Measurements from ENCODE around the gene CABP7.

Gene CABP7

DNA sequence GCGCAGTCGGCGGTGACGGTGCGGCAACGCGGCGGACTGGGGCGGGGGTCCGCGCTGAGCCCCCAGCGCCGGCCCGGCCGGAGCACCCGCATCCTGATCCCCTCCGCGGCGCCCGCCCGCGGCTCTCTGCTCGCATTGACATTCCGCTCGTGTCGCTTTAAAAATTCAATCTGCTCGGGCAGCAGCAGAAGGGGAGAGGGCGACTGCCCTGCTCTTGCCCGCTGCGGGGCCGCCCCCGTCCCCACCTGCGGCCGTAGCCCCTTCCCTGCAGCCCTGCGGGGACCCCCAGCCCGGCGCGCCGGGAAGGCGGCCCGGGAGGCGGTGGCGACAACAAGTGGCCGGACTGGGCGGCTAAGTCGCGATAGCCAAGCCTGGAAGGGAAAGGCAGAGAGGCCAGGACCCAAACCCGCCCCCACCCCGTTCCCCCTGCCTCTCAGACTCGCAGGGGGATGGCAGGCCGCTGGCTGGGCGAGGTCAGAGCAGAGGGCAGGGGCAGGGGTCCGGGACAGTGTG is 1.1 kb downstream of the CABP7 start:
- Histone ChIP-seq H4K8ac (ENCODE audit: low read depth, low read length) (no peak overlapping the region), H3K9ac (ENCODE audit: low read length) (no peak overlapping the region), H2BK120ac (ENCODE audit: low read depth, low read length) (no peak overlapping the region), H3K56ac (ENCODE audit: low read length) (no peak overlapping the region), H2BK15ac (replicated peaks; ENCODE audit: low read depth) (no peak overlapping the region), H4K5ac (ENCODE audit: low read length) (no peak overlapping the region), H3K18ac (ENCODE audit: low read length) (no peak overlapping the region), H2BK5ac (ENCODE audit: low read length) (no peak overlapping the region), H3K4me1 (ENCODE audit: control insufficient read depth, low read depth, low read length) (no peaks in the 10 kb centered on the region), H3K79me2 (ENCODE audit: control insufficient read depth, insufficient read depth, low read length) (no peaks in the 10 kb centered on the region), H3K27me3 (ENCODE audit: insufficient read depth, low read length, poor library complexity) (peaks cover 22% of the 10 kb centered on the region), H3K79me1 (ENCODE audit: low read length) (no peaks in the 10 kb centered on the region), H3K4me3 (ENCODE audit: low read length) (no peak overlapping the region), H3K27ac (ENCODE audit: low read depth, low read length) (no peak overlapping the region), H3K4me2 (ENCODE audit: low read length) (no peak overlapping the region), H3K36me3 (ENCODE audit: control insufficient read depth, insufficient read depth, low read length) (no peaks in the 10 kb centered on the region), H3K4ac (ENCODE audit: low read depth, low read length) (no peak overlapping the region), H2AK5ac (ENCODE audit: low read length) (no peak overlapping the region), H3K23ac (ENCODE audit: low read length) (no peak overlapping the region)
- WGBS (ENCODE audit: extremely low coverage, insufficient coverage, low lambda C conversion rate) = no CpG with 5 or more reads among the region's 53 CpGs
- DNase-seq = no peak

DNA sequence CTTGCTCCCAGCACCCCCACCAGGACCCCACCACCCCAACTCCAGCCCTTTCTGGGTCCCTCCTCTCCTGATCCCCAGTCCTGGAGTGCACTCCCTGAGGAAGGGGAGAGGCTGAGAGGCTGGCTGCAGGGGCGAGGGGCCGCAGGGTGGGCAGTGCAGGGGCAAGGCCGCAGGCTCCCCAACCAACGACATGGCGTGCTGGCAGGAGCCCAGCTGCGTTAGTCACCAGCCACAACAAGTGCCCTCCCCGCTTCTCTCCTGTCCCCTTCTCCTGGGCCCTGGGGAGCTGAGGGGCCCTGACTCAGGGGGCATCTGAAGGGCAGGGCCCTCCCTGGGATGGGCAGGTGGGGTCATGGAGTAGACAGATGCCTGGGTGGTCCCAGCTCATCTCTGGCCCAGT is 2.3 kb downstream of the CABP7 start:
- Histone ChIP-seq H3K27me3 (ENCODE audit: insufficient read depth, low read length, poor library complexity) (peaks cover 22% of the 10 kb centered on the region), H3K4ac (ENCODE audit: low read depth, low read length) (no peak overlapping the region), H3K4me1 (ENCODE audit: control insufficient read depth, low read depth, low read length) (no peaks in the 10 kb centered on the region), H3K79me2 (ENCODE audit: control insufficient read depth, insufficient read depth, low read length) (no peaks in the 10 kb centered on the region), H4K8ac (ENCODE audit: low read depth, low read length) (no peak overlapping the region), H2AK5ac (ENCODE audit: low read length) (no peak overlapping the region), H3K27ac (ENCODE audit: low read depth, low read length) (no peak overlapping the region), H3K18ac (ENCODE audit: low read length) (no peak overlapping the region), H3K79me1 (ENCODE audit: low read length) (no peaks in the 10 kb centered on the region), H2BK15ac (replicated peaks; ENCODE audit: low read depth) (no peak overlapping the region), H3K23ac (ENCODE audit: low read length) (no peak overlapping the region), H2BK120ac (ENCODE audit: low read depth, low read length) (no peak overlapping the region), H4K5ac (ENCODE audit: low read length) (no peak overlapping the region), H3K9ac (ENCODE audit: low read length) (no peak overlapping the region), H3K4me3 (ENCODE audit: low read length) (no peak overlapping the region), H3K4me2 (ENCODE audit: low read length) (no peak overlapping the region), H3K36me3 (ENCODE audit: control insufficient read depth, insufficient read depth, low read length) (no peaks in the 10 kb centered on the region), H2BK5ac (ENCODE audit: low read length) (no peak overlapping the region), H3K56ac (ENCODE audit: low read length) (no peak overlapping the region)
- WGBS (ENCODE audit: extremely low coverage, insufficient coverage, low lambda C conversion rate) = no CpG with 5 or more reads among the region's 7 CpGs
- DNase-seq = no peak

DNA sequence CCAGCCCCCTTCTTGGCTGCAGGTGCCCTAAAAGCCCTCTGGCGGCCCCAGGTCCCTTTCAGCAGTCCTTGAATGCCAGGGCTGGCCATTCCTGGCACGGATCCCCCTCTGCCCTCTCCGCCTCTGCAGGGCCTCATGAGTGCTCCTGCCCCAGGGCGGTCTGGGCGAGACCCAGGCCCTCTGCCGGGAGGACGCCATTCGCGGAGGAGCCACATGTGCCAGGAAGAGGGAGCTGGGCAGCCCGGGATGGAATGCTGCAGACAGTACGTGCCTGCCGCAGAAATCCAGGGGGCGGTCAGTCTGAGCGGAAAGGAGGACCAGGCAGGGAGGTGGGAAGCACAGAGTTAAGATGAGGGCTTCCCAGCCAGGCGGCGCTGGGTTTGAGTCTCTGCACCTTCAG is 2.8 kb downstream of the CABP7 start:
- no peak overlapping the region for H3K23ac ChIP-seq (ENCODE audit: low read length)
- peaks cover 22% of the 10 kb centered on the region for H3K27me3 ChIP-seq (ENCODE audit: insufficient read depth, low read length, poor library complexity)
- WGBS (ENCODE audit: extremely low coverage, insufficient coverage, low lambda C conversion rate) = no CpG with 5 or more reads among the region's 16 CpGs
- no peak overlapping the region for H3K9ac ChIP-seq (ENCODE audit: low read length)
- H4K8ac ChIP-seq (ENCODE audit: low read depth, low read length) = no peak overlapping the region
- H3K36me3 ChIP-seq (ENCODE audit: control insufficient read depth, insufficient read depth, low read length) = no peaks in the 10 kb centered on the region
- H2BK120ac ChIP-seq (ENCODE audit: low read depth, low read length) = no peak overlapping the region
- H3K4me1 ChIP-seq (ENCODE audit: control insufficient read depth, low read depth, low read length) = no peaks in the 10 kb centered on the region
- H3K4me3 ChIP-seq (ENCODE audit: low read length) = no peak overlapping the region
- H2BK5ac ChIP-seq (ENCODE audit: low read length) = no peak overlapping the region
- no peaks in the 10 kb centered on the region for H3K79me1 ChIP-seq (ENCODE audit: low read length)
- no peak overlapping the region for H2AK5ac ChIP-seq (ENCODE audit: low read length)
- H3K27ac ChIP-seq (ENCODE audit: low read depth, low read length) = no peak overlapping the region
- no peak overlapping the region for H4K5ac ChIP-seq (ENCODE audit: low read length)
- H2BK15ac ChIP-seq (replicated peaks; ENCODE audit: low read depth) = no peak overlapping the region
- H3K56ac ChIP-seq (ENCODE audit: low read length) = no peak overlapping the region
- no peak overlapping the region for H3K4me2 ChIP-seq (ENCODE audit: low read length)
- no peak overlapping the region for H3K4ac ChIP-seq (ENCODE audit: low read depth, low read length)
- H3K18ac ChIP-seq (ENCODE audit: low read length) = no peak overlapping the region
- H3K79me2 ChIP-seq (ENCODE audit: control insufficient read depth, insufficient read depth, low read length) = no peaks in the 10 kb centered on the region
- no peak for DNase-seq

DNA sequence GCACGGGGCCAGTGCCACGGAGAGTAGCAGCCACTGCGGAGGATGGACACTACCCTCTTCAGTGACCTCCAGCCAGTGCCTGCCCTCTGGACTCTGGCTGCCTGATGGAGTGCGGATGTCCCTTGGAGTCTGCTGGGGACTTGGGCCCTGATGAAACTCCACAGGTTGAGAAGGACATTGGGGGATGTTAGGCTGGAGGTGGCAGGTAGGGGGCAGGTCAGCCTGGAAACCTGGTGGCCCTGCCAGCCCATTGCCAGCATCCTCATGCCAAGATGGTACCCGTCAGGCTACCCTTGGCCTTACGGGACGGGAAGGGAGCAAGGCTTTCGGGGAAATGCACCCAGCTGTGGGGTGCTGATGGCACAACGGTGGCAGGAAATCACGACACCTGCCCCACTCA is 4.0 kb downstream of the CABP7 start:
- Histone ChIP-seq H3K27me3 (ENCODE audit: insufficient read depth, low read length, poor library complexity) (peaks cover 22% of the 10 kb centered on the region), H3K79me2 (ENCODE audit: control insufficient read depth, insufficient read depth, low read length) (no peaks in the 10 kb centered on the region), H2AK5ac (ENCODE audit: low read length) (no peak overlapping the region), H2BK120ac (ENCODE audit: low read depth, low read length) (no peak overlapping the region), H3K36me3 (ENCODE audit: control insufficient read depth, insufficient read depth, low read length) (no peaks in the 10 kb centered on the region), H4K8ac (ENCODE audit: low read depth, low read length) (no peak overlapping the region), H3K4me3 (ENCODE audit: low read length) (no peak overlapping the region), H3K27ac (ENCODE audit: low read depth, low read length) (no peak overlapping the region), H3K18ac (ENCODE audit: low read length) (no peak overlapping the region), H2BK15ac (replicated peaks; ENCODE audit: low read depth) (no peak overlapping the region), H3K56ac (ENCODE audit: low read length) (no peak overlapping the region), H3K23ac (ENCODE audit: low read length) (no peak overlapping the region), H3K9ac (ENCODE audit: low read length) (no peak overlapping the region), H3K4ac (ENCODE audit: low read depth, low read length) (no peak overlapping the region), H3K79me1 (ENCODE audit: low read length) (no peaks in the 10 kb centered on the region), H2BK5ac (ENCODE audit: low read length) (no peak overlapping the region), H3K4me2 (ENCODE audit: low read length) (no peak overlapping the region), H3K4me1 (ENCODE audit: control insufficient read depth, low read depth, low read length) (no peaks in the 10 kb centered on the region), H4K5ac (ENCODE audit: low read length) (no peak overlapping the region)
- WGBS (ENCODE audit: extremely low coverage, insufficient coverage, low lambda C conversion rate) = no CpG with 5 or more reads among the region's 10 CpGs
- no peak for DNase-seq

DNA sequence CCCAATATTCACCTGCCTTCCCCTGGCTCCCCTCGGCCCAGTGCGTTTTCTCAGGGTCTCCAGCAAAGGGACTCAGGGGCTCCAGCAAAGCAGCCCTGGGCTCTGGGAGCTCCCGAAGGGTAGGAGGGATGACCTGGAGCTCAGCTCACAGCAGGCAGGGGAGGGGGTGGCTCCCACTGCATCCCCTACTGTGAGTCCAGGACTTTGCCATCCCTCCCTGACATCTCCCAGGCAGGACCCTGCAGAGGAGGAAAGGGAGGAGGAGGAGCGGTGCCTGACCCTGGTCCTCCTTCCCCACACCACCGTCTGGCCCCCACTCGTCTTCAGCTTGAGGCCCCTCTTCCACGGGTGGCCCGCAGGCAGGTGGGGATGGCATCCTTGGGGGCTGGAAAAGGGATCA is 5.0 kb downstream of the CABP7 start:
- no peaks in the 10 kb centered on the region for H3K4me1 ChIP-seq (ENCODE audit: control insufficient read depth, low read depth, low read length)
- H3K4me3 ChIP-seq (ENCODE audit: low read length) = no peak overlapping the region
- H2BK15ac ChIP-seq (replicated peaks; ENCODE audit: low read depth) = no peak overlapping the region
- no peaks in the 10 kb centered on the region for H3K79me1 ChIP-seq (ENCODE audit: low read length)
- DNase-seq = no peak
- H2AK5ac ChIP-seq (ENCODE audit: low read length) = no peak overlapping the region
- no peak overlapping the region for H4K8ac ChIP-seq (ENCODE audit: low read depth, low read length)
- no peak overlapping the region for H3K9ac ChIP-seq (ENCODE audit: low read length)
- no peaks in the 10 kb centered on the region for H3K36me3 ChIP-seq (ENCODE audit: control insufficient read depth, insufficient read depth, low read length)
- no peak overlapping the region for H3K23ac ChIP-seq (ENCODE audit: low read length)
- H3K4me2 ChIP-seq (ENCODE audit: low read length) = no peak overlapping the region
- H3K18ac ChIP-seq (ENCODE audit: low read length) = no peak overlapping the region
- H3K4ac ChIP-seq (ENCODE audit: low read depth, low read length) = no peak overlapping the region
- H4K5ac ChIP-seq (ENCODE audit: low read length) = no peak overlapping the region
- H2BK120ac ChIP-seq (ENCODE audit: low read depth, low read length) = no peak overlapping the region
- H3K56ac ChIP-seq (ENCODE audit: low read length) = no peak overlapping the region
- WGBS (ENCODE audit: extremely low coverage, insufficient coverage, low lambda C conversion rate) = no CpG with 5 or more reads among the region's 8 CpGs
- H3K79me2 ChIP-seq (ENCODE audit: control insufficient read depth, insufficient read depth, low read length) = no peaks in the 10 kb centered on the region
- no peak overlapping the region for H2BK5ac ChIP-seq (ENCODE audit: low read length)
- H3K27me3 ChIP-seq (ENCODE audit: insufficient read depth, low read length, poor library complexity) = peaks cover 13% of the 10 kb centered on the region
- H3K27ac ChIP-seq (ENCODE audit: low read depth, low read length) = no peak overlapping the region

DNA sequence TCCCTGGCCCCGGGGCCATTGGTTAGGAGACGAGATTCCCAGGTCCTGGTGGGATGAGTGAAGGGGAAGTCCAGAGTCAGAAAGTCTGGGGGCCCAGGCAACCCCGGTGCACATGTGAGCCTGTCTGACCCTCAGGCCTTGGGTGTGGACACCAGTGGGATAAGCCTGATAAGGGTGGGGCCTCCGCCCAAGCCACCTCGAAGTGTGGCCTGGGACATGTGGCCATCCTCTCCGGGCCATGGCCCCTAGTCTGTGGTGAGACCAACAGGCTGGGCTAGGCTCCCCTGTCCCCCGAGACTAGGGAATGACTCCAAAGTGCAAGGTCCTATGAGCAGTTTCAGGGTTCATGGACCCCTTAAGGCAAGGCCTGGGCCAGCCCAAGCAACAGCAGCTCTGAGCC is 6.3 kb downstream of the CABP7 start:
- WGBS (ENCODE audit: extremely low coverage, insufficient coverage, low lambda C conversion rate) = no CpG with 5 or more reads among the region's 7 CpGs

More for the DNA sequence above, 6.3 kb downstream of the CABP7 start:
- no peaks in the 10 kb centered on the region for H3K79me1 ChIP-seq (ENCODE audit: low read length)
- H3K79me2 ChIP-seq (ENCODE audit: control insufficient read depth, insufficient read depth, low read length) = no peaks in the 10 kb centered on the region
- H2BK15ac ChIP-seq (replicated peaks; ENCODE audit: low read depth) = no peak overlapping the region
- peaks cover 4% of the 10 kb centered on the region for H3K27me3 ChIP-seq (ENCODE audit: insufficient read depth, low read length, poor library complexity)
- H4K5ac ChIP-seq (ENCODE audit: low read length) = no peak overlapping the region
- no peak overlapping the region for H3K23ac ChIP-seq (ENCODE audit: low read length)
- no peak for DNase-seq
- no peak overlapping the region for H3K4me2 ChIP-seq (ENCODE audit: low read length)
- no peak overlapping the region for H3K9ac ChIP-seq (ENCODE audit: low read length)
- H2AK5ac ChIP-seq (ENCODE audit: low read length) = no peak overlapping the region
- H3K27ac ChIP-seq (ENCODE audit: low read depth, low read length) = no peak overlapping the region
- no peak overlapping the region for H2BK5ac ChIP-seq (ENCODE audit: low read length)
- H3K36me3 ChIP-seq (ENCODE audit: control insufficient read depth, insufficient read depth, low read length) = no peaks in the 10 kb centered on the region
- H3K4ac ChIP-seq (ENCODE audit: low read depth, low read length) = no peak overlapping the region
- no peak overlapping the region for H3K4me3 ChIP-seq (ENCODE audit: low read length)
- no peak overlapping the region for H3K18ac ChIP-seq (ENCODE audit: low read length)
- H3K4me1 ChIP-seq (ENCODE audit: control insufficient read depth, low read depth, low read length) = no peaks in the 10 kb centered on the region
- no peak overlapping the region for H3K56ac ChIP-seq (ENCODE audit: low read length)
- no peak overlapping the region for H4K8ac ChIP-seq (ENCODE audit: low read depth, low read length)
- H2BK120ac ChIP-seq (ENCODE audit: low read depth, low read length) = no peak overlapping the region
